ENCODE results near the gene BRD9. TPM values are rescaled to one million over a fixed set of nuclear protein-coding genes. Genes with fewer than 3 reads are reported as not detected.
"Not testable (repeated sequence)": the region's sequence is repeated elsewhere in the genome, so short reads cannot be mapped to it uniquely, and the experiment has no call there.

BRD9 gene
- total RNA-seq, 4 donors from 2014 or later: 29.6 to 91.3 (median 37.9) TPM

DNA sequence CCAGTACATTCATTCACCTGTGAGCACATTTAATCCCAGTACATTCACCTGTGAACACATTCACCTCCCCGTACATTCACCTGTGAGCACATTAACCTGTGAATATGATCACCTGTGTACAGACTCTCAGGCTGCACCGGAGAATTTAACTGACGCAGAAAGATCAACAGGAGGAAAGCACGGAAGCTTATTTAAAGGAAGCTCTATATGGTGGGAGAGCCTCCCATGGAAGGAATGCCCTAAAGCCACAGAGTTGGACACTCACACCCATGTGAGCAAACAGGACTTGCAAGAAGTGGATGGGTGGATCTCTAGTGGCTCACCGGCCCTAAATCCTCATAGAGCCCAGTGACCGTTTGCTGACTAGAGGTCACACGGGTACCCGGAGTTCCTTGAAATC lies 38.3 kb upstream of the BRD9 start:
- intact Hi-C loops (cut with DNase I; ENCODE audit: low total_unique reads) (no loop called here), in situ Hi-C loops (cut with MboI; ENCODE audit: low pct_ligation_motif_present in 1 of 4, low pct_unique_long_range_greater_than_20kb in 1 of 4, low sequenced_read_pairs in 3 of 4) (loop anchor here (25.0 kb wide), 2 partner anchors 206 to 231 kb away; no protein-coding TSS in a partner anchor)
- no peaks in the 10 kb centered on the region for H3K36me3 ChIP-seq

DNA sequence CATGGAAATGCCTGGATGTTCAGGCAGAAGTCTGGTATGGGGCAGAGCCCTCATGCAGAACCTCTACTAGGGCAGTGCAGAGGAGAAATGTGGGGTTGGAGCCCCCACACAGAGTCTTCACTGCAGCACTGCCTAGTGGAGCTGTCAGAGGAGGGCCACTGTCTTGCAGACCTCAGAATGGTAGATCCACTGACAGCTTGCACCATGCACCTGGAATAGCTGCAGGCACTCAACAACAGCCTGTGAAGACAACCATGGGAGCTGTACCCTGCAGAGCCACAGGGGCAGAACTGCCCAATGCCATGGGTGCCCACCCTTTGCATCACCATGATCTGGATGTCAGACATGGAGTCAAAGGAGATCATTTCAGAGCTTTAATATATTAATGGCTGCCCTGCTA lies 37.0 kb upstream of the BRD9 start:
- no peak for DNase-seq
- no peaks in the 10 kb centered on the region for H3K36me3 ChIP-seq
- in situ Hi-C loops (cut with MboI; ENCODE audit: low pct_ligation_motif_present in 1 of 4, low pct_unique_long_range_greater_than_20kb in 1 of 4, low sequenced_read_pairs in 3 of 4): loop anchor here (25.0 kb wide), 2 partner anchors 208 to 233 kb away; no protein-coding TSS in a partner anchor
- no peak overlapping the region for H3K27ac ChIP-seq
- intact Hi-C loops (cut with DNase I; ENCODE audit: low total_unique reads): loop anchor here (10.0 kb wide), 1 partner anchor 215 kb away; no protein-coding TSS in a partner anchor
- H3K27me3 ChIP-seq: peaks cover 27% of the 10 kb centered on the region
- H3K4me1 ChIP-seq: peaks cover 0 to 11% (median 10%) of the 10 kb centered on the region in 4 donors
- H3K9me3 ChIP-seq: no peaks in the 10 kb centered on the region
- H3K4me3 ChIP-seq: no peak overlapping the region
- TF ChIP-seq, protein P1, sequence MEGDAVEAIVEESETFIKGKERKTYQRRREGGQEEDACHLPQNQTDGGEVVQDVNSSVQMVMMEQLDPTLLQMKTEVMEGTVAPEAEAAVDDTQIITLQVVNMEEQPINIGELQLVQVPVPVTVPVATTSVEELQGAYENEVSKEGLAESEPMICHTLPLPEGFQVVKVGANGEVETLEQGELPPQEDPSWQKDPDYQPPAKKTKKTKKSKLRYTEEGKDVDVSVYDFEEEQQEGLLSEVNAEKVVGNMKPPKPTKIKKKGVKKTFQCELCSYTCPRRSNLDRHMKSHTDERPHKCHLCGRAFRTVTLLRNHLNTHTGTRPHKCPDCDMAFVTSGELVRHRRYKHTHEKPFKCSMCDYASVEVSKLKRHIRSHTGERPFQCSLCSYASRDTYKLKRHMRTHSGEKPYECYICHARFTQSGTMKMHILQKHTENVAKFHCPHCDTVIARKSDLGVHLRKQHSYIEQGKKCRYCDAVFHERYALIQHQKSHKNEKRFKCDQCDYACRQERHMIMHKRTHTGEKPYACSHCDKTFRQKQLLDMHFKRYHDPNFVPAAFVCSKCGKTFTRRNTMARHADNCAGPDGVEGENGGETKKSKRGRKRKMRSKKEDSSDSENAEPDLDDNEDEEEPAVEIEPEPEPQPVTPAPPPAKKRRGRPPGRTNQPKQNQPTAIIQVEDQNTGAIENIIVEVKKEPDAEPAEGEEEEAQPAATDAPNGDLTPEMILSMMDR (IDR thresholded peaks at IDR 0.05): no peak
- TF ChIP-seq POLR2A (IDR thresholded peaks at IDR 0.05) (no peak), POLR2AphosphoS5 (IDR thresholded peaks at IDR 0.05) (no peak), EP300 (IDR thresholded peaks at IDR 0.05; ENCODE audit: low read depth) (no peak)

More for the DNA sequence above, 38.3 kb upstream of the BRD9 start:
- Histone ChIP-seq H3K27ac (no peak overlapping the region), H3K4me3 (no peak overlapping the region), H3K27me3 (peaks cover 14% of the 10 kb centered on the region), H3K4me1 (peaks cover 0 to 11% (median 10%) of the 10 kb centered on the region in 4 donors), H3K9me3 (no peaks in the 10 kb centered on the region)
- no peak for DNase-seq
- 65 to 69% methylated on average over 4 to 8 of the region's 8 CpGs for WGBS, 2 donors (ENCODE audit: low coverage in 1 of 2)
- TF ChIP-seq EP300 (IDR thresholded peaks at IDR 0.05; ENCODE audit: low read depth) (no peak), POLR2A (IDR thresholded peaks at IDR 0.05) (no peak), POLR2AphosphoS5 (IDR thresholded peaks at IDR 0.05) (no peak)
- TF ChIP-seq, protein P1 (IDR thresholded peaks at IDR 0.05): no peak

DNA sequence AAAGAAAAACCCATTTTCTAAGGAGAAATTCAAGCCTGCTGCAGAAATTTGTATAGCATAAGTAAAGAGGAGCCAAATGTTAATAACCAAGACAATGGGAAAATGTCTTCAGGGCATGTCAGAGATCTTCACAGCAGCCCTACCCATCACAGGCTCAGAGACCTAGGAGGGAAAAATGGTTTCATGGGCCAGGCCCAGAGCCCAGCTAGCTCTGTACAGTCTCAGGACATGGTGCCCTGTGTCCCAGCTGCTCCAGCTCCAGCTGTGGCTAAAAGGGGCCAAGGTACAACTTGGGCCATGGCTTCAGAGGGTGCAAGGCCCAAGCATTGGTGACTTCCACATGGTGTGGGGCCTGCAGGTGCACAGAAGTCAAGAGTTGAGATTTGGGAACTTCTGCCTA lies 36.6 kb upstream of the BRD9 start:
- Histone ChIP-seq H3K27me3 (peaks cover 27% of the 10 kb centered on the region), H3K4me1 (peaks cover 0 to 11% (median 10%) of the 10 kb centered on the region in 4 donors)
- not testable (repeated sequence) for DNase-seq, H3K36me3 ChIP-seq, H3K27ac ChIP-seq, H3K9me3 ChIP-seq, H3K4me3 ChIP-seq
- in situ Hi-C loops (cut with MboI; ENCODE audit: low pct_ligation_motif_present in 1 of 4, low pct_unique_long_range_greater_than_20kb in 1 of 4, low sequenced_read_pairs in 3 of 4) (loop anchor here (25.0 kb wide), 2 partner anchors 208 to 233 kb away; no protein-coding TSS in a partner anchor), intact Hi-C loops (cut with DNase I; ENCODE audit: low total_unique reads) (loop anchor here (10.0 kb wide), 1 partner anchor 216 kb away; no protein-coding TSS in a partner anchor)

DNA sequence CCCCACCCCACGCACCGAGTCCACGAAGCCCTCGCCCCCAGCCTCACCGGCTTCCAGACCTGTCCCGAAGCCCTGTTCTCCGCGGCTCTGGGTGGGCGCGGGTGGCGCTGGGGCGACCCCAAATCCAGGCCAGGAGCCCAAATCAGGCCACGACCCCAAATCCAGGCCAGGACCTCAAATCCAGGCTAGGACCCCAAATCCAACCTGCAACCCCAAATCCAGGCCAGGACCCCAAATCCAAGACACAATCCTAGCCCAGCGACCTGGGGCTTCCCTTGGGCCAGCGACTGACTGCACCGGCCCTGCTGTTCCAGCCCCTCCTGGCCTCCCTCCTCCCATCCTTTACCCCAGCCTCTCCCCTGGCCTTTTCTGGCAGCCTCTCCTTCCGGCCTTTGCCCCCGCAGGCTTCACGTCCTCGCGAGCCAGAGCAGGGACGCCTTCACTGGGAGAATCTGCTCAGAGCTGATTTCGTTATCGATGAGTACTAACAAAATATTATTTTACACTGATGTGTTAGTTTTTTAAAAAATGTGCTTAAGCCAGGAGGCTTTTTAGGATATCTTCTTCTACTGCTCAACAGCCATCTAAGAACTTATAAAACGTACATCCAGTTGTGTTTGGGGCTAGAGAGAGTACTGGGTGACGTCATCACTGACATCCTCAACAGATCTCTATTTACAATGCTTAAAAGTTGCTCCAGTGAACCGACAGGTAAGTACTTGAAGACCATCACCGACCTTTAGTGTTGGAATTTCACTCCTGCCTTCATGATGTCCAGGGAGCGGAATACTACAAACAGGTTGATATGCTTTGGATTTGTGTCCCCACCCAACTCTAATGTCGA lies 34.8 kb upstream of the BRD9 start:
- Histone ChIP-seq H3K27me3 (peaks cover 27% of the 10 kb centered on the region), H3K4me3 (peak overlapping the region in 2 of 4 donors; percentile 28 to 35), H3K9me3 (no peaks in the 10 kb centered on the region), H3K4me1 (peaks cover 0 to 11% (median 10%) of the 10 kb centered on the region in 4 donors), H3K36me3 (no peaks in the 10 kb centered on the region), H3K27ac (no peak overlapping the region)
- DNase-seq: no peak
- WGBS, 2 donors (ENCODE audit: low coverage in 1 of 2): 81 to 92% methylated on average over 9 to 30 of the region's 30 CpGs
- intact Hi-C loops (cut with DNase I; ENCODE audit: low total_unique reads): loop anchor here (10.0 kb wide), 1 partner anchor 217 kb away; no protein-coding TSS in a partner anchor
- TF ChIP-seq, protein P1 (IDR thresholded peaks at IDR 0.05): peak in 1 of 5 experiments; percentile 3
- TF ChIP-seq EP300 (IDR thresholded peaks at IDR 0.05; ENCODE audit: low read depth): no peak
- in situ Hi-C loops (cut with MboI; ENCODE audit: low pct_ligation_motif_present in 1 of 4, low pct_unique_long_range_greater_than_20kb in 1 of 4, low sequenced_read_pairs in 3 of 4): loop anchor here (25.0 kb wide), 2 partner anchors 210 to 235 kb away; no protein-coding TSS in a partner anchor

Data from transverse colon (tissue), 4 donors.